IMR-90 (cell line): ENCODE measurements around the gene LPAR1. TPM values are rescaled to one million over a fixed set of nuclear protein-coding genes. Genes with fewer than 3 reads are reported as not detected.

Experiments used
- microRNA-seq, 2 experiments: library from miRNA; stranded (forward) in 1 of 2; unstranded in 1 of 2; fragments of 10-50 nt in 1 of 2; fragments of <30 nt in 1 of 2; gene quantifications in 1 of 2; microRNA quantifications in 1 of 2; one replicate each; pipeline versions ENCODE3 to v1.1.0; 2013 to 2020; ENCODE audit not compliant: insufficient read depth in 1 of 2, insufficient read length in 1 of 2, unreplicated experiment in 1 of 2
- polyA plus RNA-seq, 3 experiments: library from polyadenylated mRNA; depleted of rRNA; stranded (reverse); fragments of >200 nt; gene quantifications; 2 replicates each; pipeline ENCODE4 v1.2.3, GENCODE V29; 2012; ENCODE audit warnings: low replicate concordance in 1 of 3
- small RNA-seq, 5 experiments: library from RNA; depleted of rRNA; stranded (forward); fragments of <200 nt; gene quantifications; one replicate each; pipeline ENCODE3, GENCODE V24; 2012
- total RNA-seq: library from RNA; depleted of rRNA; stranded (reverse); fragments of >200 nt; gene quantifications from 2 replicates; pipeline ENCODE4 v1.2.3, GENCODE V29; 2012

Gene LPAR1
- total and polyA plus RNA-seq, 2 of the 4 experiments (the other 2 are of a cell fraction), result 171 to 315 TPM

Small RNA genes within 50 kb of the gene (microRNA-seq; reads per million reads assigned to microRNA genes)
- gene RF00019 (ENCODE audit: insufficient read depth, insufficient read length) (not detected), gene RNU6-432P (ENCODE audit: insufficient read depth, insufficient read length) (not detected)

Small RNA genes within 50 kb of the gene (small RNA-seq; reads per million reads assigned to genes)
- gene RF00019, result 0 reads per million in 5 experiments
- 0 reads per million in 5 experiments for gene RNU6-432P
